Neural cell (in vitro differentiated cells): ENCODE data around the gene PREX1. TPM values are rescaled to one million over a fixed set of nuclear protein-coding genes. Genes with fewer than 3 reads are reported as not detected.

ENCODE experiments used
- H2AFZ ChIP-seq: fragments of 200-600, 300-800 bp; sonication (generic), shearing (Covaris generic); 2 replicates; pipeline ENCODE4 v1.6.0; 2014; ENCODE audit warnings: low read depth, mild to moderate bottlenecking, antibody characterized with exemption, low read length, moderate library complexity
- H3F3A ChIP-seq: fragments of 200-600 bp; shearing (Covaris generic); 2 replicates; pipeline ENCODE4 v1.6.1; 2016; ENCODE audit warnings: mild to moderate bottlenecking, moderate library complexity, mixed read lengths, antibody characterized with exemption, low read length; ENCODE audit not compliant: insufficient read depth, poor library complexity, severe bottlenecking
- H3K27ac ChIP-seq: fragments of 200-600, 300-800 bp; sonication (generic), shearing (Covaris generic); 2 replicates; pipeline ENCODE4 v1.5.1; 2014; ENCODE audit warnings: mild to moderate bottlenecking, low read length, moderate library complexity
- H3K27me3 ChIP-seq: fragments of 300-800, 200-600 bp; sonication (generic), shearing (Covaris generic); 2 replicates; pipeline ENCODE4 v1.6.0; 2014; ENCODE audit warnings: mild to moderate bottlenecking, low read depth, low read length, moderate library complexity; ENCODE audit not compliant: insufficient read depth
- H3K36me3 ChIP-seq: fragments of 300-800, 200-600 bp; sonication (generic), shearing (Covaris generic); 2 replicates; pipeline ENCODE4 v1.5.1; 2014; ENCODE audit warnings: mild to moderate bottlenecking, antibody characterized with exemption, low read length, moderate library complexity; ENCODE audit not compliant: insufficient read depth
- H3K4me2 ChIP-seq: fragments of 300-800, 200-600 bp; sonication (generic), shearing (Covaris generic); 2 replicates; pipeline ENCODE4 v1.6.0; 2014; ENCODE audit warnings: mild to moderate bottlenecking, low read length
- H3K4me3 ChIP-seq: fragments of 300-800, 200-600 bp; sonication (generic), shearing (Covaris generic); 2 replicates; pipeline ENCODE4 v1.5.1; 2014; ENCODE audit warnings: mild to moderate bottlenecking, low read length, moderate library complexity
- H3K79me2 ChIP-seq: fragments of 200-600 bp; shearing (Covaris generic); replicated peaks from 2 replicates; pipeline ENCODE4 v1.6.0; 2014; ENCODE audit warnings: mild to moderate bottlenecking, low read length, moderate library complexity; ENCODE audit not compliant: insufficient read depth
- H3K9ac ChIP-seq: fragments of 300-800, 200-600 bp; sonication (generic), shearing (Covaris generic); 2 replicates; pipeline ENCODE4 v1.6.1; 2016; ENCODE audit warnings: mild to moderate bottlenecking, low read length, mixed read lengths
- H3K9me2 ChIP-seq: fragments of 200-600 bp; shearing (Covaris generic); 2 replicates; pipeline ENCODE4 v1.6.1; 2016; ENCODE audit warnings: mild to moderate bottlenecking, low read length, mixed read lengths; ENCODE audit not compliant: insufficient read depth
- H3K9me3 ChIP-seq: fragments of 200-600, 300-800 bp; sonication (generic), shearing (Covaris generic); 2 replicates; pipeline ENCODE4 v1.6.1; 2016; ENCODE audit warnings: mild to moderate bottlenecking, mixed run types, low read length, moderate library complexity, mixed read lengths
- H4K20me1 ChIP-seq: fragments of 200-600 bp; shearing (Covaris generic); 2 replicates; pipeline ENCODE4 v1.6.1; 2016; ENCODE audit warnings: mild to moderate bottlenecking, mixed run types; ENCODE audit not compliant: insufficient read depth
- EP300 ChIP-seq: fragments of 450-650 bp; conservative IDR thresholded peaks from 2 replicates; pipeline ENCODE4 v1.6.1; 2014; ENCODE audit warnings: antibody characterized with exemption, mild to moderate bottlenecking, moderate library complexity; ENCODE audit not compliant: poor library complexity, severe bottlenecking
- EZH2 ChIP-seq: fragments of 200-600, 300-800 bp; shearing (Covaris generic), sonication (generic); IDR thresholded peaks from 2 replicates; pipeline ENCODE4 v1.6.1; 2014; ENCODE audit warnings: antibody characterized with exemption, low read length, borderline replicate concordance, mild to moderate bottlenecking; ENCODE audit not compliant: insufficient read depth, poor library complexity, severe bottlenecking
- MXI1 ChIP-seq: fragments of 450-650 bp; conservative IDR thresholded peaks from 2 replicates; pipeline ENCODE4 v1.6.1; 2014; ENCODE audit warnings: antibody characterized with exemption, mild to moderate bottlenecking; ENCODE audit not compliant: poor library complexity, severe bottlenecking
- POLR2AphosphoS5 ChIP-seq: IDR thresholded peaks from 2 replicates; pipeline ENCODE4 v1.6.1; 2012
- RAD21 ChIP-seq: fragments of 450-650 bp; conservative IDR thresholded peaks from 2 replicates; pipeline ENCODE4 v1.6.1; 2014; ENCODE audit warnings: antibody characterized with exemption, mild to moderate bottlenecking, moderate library complexity
- SMC3 ChIP-seq: fragments of 450-650 bp; conservative IDR thresholded peaks from 2 replicates; pipeline ENCODE4 v1.6.1; 2014; ENCODE audit warnings: antibody characterized with exemption, mild to moderate bottlenecking, moderate library complexity; ENCODE audit not compliant: poor library complexity
- TAF1 ChIP-seq: IDR thresholded peaks from 2 replicates; pipeline ENCODE4 v1.6.1; 2012; ENCODE audit warnings: low read depth
- polyA plus RNA-seq: library from polyadenylated mRNA; depleted of rRNA; stranded (reverse); fragments of >200 nt; gene quantifications from 2 replicates; pipeline ENCODE4 v1.2.3, GENCODE V29; 2014
- TF ChIP-seq, protein P1 (sequence below): fragments of 450-650 bp; IDR thresholded peaks from 2 replicates; pipeline ENCODE4 v1.5.1; 2014; ENCODE audit warnings: antibody characterized with exemption, mild to moderate bottlenecking, moderate library complexity; ENCODE audit not compliant: poor library complexity, severe bottlenecking
- TF ChIP-seq, protein P2 (sequence below): IDR thresholded peaks from 2 replicates; pipeline ENCODE4 v1.6.1; 2012; ENCODE audit warnings: borderline replicate concordance

PREX1 gene
- polyA plus RNA-seq, 1 donor from 2014 or later = 0.06 TPM

DNA sequence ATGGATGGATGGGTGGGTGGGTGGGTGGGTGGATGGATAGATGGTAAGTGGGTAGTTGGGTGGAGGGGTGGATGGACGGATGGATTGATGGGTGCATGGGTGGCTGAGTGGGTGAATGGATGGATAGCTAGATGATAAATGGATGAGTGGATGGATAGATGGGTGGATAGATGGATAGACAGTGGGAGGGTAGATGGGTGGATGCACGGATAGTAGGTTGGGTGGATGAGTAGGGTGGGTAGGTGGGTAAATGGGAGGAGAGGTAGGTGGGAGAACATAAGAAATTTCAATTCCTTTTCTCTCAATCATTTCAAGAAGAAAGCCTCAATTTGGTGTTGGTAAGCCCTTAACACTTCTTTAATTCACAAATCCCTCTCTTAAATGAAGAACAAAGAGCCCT lies 186.9 kb downstream of the PREX1 start:
- H3K36me3 ChIP-seq = no peaks in the 10 kb centered on the region
- H3K27ac ChIP-seq = no peak overlapping the region
- no peaks in the 10 kb centered on the region for H3F3A ChIP-seq
- H2AFZ ChIP-seq = no peak overlapping the region
- no peak overlapping the region for H3K9ac ChIP-seq
- TF ChIP-seq SMC3 (no peak), TAF1 (no peak), EP300 (no peak), POLR2AphosphoS5 (no peak), MXI1 (no peak), RAD21 (no peak), EZH2 (no peak)
- TF ChIP-seq, protein P1, sequence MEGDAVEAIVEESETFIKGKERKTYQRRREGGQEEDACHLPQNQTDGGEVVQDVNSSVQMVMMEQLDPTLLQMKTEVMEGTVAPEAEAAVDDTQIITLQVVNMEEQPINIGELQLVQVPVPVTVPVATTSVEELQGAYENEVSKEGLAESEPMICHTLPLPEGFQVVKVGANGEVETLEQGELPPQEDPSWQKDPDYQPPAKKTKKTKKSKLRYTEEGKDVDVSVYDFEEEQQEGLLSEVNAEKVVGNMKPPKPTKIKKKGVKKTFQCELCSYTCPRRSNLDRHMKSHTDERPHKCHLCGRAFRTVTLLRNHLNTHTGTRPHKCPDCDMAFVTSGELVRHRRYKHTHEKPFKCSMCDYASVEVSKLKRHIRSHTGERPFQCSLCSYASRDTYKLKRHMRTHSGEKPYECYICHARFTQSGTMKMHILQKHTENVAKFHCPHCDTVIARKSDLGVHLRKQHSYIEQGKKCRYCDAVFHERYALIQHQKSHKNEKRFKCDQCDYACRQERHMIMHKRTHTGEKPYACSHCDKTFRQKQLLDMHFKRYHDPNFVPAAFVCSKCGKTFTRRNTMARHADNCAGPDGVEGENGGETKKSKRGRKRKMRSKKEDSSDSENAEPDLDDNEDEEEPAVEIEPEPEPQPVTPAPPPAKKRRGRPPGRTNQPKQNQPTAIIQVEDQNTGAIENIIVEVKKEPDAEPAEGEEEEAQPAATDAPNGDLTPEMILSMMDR = no peak
- TF ChIP-seq, protein P2, sequence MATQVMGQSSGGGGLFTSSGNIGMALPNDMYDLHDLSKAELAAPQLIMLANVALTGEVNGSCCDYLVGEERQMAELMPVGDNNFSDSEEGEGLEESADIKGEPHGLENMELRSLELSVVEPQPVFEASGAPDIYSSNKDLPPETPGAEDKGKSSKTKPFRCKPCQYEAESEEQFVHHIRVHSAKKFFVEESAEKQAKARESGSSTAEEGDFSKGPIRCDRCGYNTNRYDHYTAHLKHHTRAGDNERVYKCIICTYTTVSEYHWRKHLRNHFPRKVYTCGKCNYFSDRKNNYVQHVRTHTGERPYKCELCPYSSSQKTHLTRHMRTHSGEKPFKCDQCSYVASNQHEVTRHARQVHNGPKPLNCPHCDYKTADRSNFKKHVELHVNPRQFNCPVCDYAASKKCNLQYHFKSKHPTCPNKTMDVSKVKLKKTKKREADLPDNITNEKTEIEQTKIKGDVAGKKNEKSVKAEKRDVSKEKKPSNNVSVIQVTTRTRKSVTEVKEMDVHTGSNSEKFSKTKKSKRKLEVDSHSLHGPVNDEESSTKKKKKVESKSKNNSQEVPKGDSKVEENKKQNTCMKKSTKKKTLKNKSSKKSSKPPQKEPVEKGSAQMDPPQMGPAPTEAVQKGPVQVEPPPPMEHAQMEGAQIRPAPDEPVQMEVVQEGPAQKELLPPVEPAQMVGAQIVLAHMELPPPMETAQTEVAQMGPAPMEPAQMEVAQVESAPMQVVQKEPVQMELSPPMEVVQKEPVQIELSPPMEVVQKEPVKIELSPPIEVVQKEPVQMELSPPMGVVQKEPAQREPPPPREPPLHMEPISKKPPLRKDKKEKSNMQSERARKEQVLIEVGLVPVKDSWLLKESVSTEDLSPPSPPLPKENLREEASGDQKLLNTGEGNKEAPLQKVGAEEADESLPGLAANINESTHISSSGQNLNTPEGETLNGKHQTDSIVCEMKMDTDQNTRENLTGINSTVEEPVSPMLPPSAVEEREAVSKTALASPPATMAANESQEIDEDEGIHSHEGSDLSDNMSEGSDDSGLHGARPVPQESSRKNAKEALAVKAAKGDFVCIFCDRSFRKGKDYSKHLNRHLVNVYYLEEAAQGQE = no peak
- no peaks in the 10 kb centered on the region for H3K27me3 ChIP-seq
- no peaks in the 10 kb centered on the region for H3K9me3 ChIP-seq
- no peaks in the 10 kb centered on the region for H3K79me2 ChIP-seq
- no peaks in the 10 kb centered on the region for H4K20me1 ChIP-seq
- no peak overlapping the region for H3K4me3 ChIP-seq
- H3K9me2 ChIP-seq = no peaks in the 10 kb centered on the region
- H3K4me2 ChIP-seq = no peak overlapping the region

DNA sequence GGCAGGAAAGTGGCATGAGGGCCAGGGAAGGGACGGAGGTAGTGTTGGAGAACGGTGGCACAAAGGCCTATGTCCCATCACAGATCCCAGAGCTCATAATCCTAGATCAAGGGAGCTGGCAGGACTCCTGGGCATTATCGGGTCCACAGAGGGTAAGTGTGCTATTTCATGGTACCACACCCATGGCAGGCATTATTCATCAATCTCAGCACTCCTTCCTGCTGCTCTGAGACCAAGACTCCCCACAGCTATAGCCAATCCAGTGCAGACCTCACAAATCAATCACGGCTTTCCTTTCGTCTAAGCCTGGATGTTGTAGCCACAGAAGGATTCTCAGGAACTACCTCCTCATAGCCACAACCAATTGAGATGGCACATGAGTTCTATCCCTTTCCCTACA lies 187.9 kb downstream of the PREX1 start:
- H3K9me2 ChIP-seq = no peaks in the 10 kb centered on the region
- H3K9me3 ChIP-seq = no peaks in the 10 kb centered on the region
- no peak overlapping the region for H2AFZ ChIP-seq
- no peaks in the 10 kb centered on the region for H3K27me3 ChIP-seq
- H3K36me3 ChIP-seq = no peaks in the 10 kb centered on the region
- TF ChIP-seq, protein P1 = no peak
- TF ChIP-seq EZH2 = no peak
- TF ChIP-seq, protein P2 = no peak
- TF ChIP-seq MXI1 = no peak
- TF ChIP-seq POLR2AphosphoS5 = no peak
- TF ChIP-seq EP300 = no peak
- no peak for TF ChIP-seq SMC3
- no peak for TF ChIP-seq TAF1
- TF ChIP-seq RAD21 = no peak
- no peak overlapping the region for H3K27ac ChIP-seq
- no peaks in the 10 kb centered on the region for H3F3A ChIP-seq
- H3K79me2 ChIP-seq = no peaks in the 10 kb centered on the region
- no peaks in the 10 kb centered on the region for H4K20me1 ChIP-seq
- H3K4me3 ChIP-seq = no peak overlapping the region
- H3K9ac ChIP-seq = no peak overlapping the region
- no peak overlapping the region for H3K4me2 ChIP-seq
